HCT116 (cell line): Measurements from ENCODE around the gene SLC9A2. TPM values are rescaled to one million over a fixed set of nuclear protein-coding genes. Genes with fewer than 3 reads are reported as not detected.

Experiments used
- ATAC-seq: fragments of 200-7000 bp; cut with Tn5 transposase; 2 replicates; pipeline ENCODE4 v1.9.1; 2020; ENCODE audit warnings: mild to moderate bottlenecking, moderate library complexity
- BruUV-seq: library from RNA; stranded (reverse); fragments of 400-500 nt; replicated peaks from 2 replicates; lab custom pipeline; 2021; lab: Mats Ljungman, UMichigan
- CTCF ChIA-PET: fragments of 300-600 bp; sonication (Branson Sonifier 250); formaldehyde crosslinking; loops from one replicate; lab custom pipeline; 2021; ENCODE audit warnings: antibody characterized with exemption; lab: Charles Lee
- POLR2A ChIA-PET: fragments of 300-600, 350-600 bp; sonication (Branson Sonifier 250); formaldehyde crosslinking; loops from one replicate; lab custom pipeline; 2021; ENCODE audit warnings: antibody characterized with exemption; lab: Charles Lee
- RAD21 ChIA-PET, 2 experiments: fragments of 300-600 bp; sonication (Branson Sonifier 250); formaldehyde crosslinking; loops; one replicate each; lab custom pipeline; 2023; ENCODE audit warnings: low total read pairs in 2 of 2; ENCODE audit not compliant: uncharacterized antibody in 2 of 2, unreplicated experiment in 2 of 2, low non-redundant PET in 1 of 2; lab: Charles Lee
- DNase-seq: peaks from one replicate; pipeline ENCODE4 v3.0.0-alpha.2; 2010; ENCODE audit warnings: low read depth, low spot score
- H2AFZ ChIP-seq: fragments of 200-600 bp; shearing (Covaris generic), sonication (generic); 2 replicates; pipeline ENCODE4 v1.6.1; 2017; ENCODE audit warnings: low read depth, mixed run types, mixed read lengths, antibody characterized with exemption, low read length; ENCODE audit not compliant: poor library complexity, severe bottlenecking
- H3K27ac ChIP-seq: 2 replicates; pipeline ENCODE4 v1.5.1; 2012; ENCODE audit warnings: low read depth, low read length
- H3K27me3 ChIP-seq: fragments of 200-600 bp; sonication (generic); 2 replicates; pipeline ENCODE4 v1.6.1; 2016; ENCODE audit warnings: mixed run types, low read length, mixed read lengths; ENCODE audit not compliant: insufficient read depth
- H3K36me3 ChIP-seq, 2 experiments: fragments of 200-500 bp in 1 of 2; fragments of 200-600 bp in 1 of 2; sonication (Bioruptor generic) in 1 of 2; sonication (generic) in 1 of 2; 2 replicates each; pipeline versions ENCODE4 v1.5.1 to v1.6.1; 2014 to 2016; ENCODE audit warnings: low read length in 2 of 2, inconsistent platforms in 1 of 2, mixed read lengths in 1 of 2, mixed run types in 1 of 2; ENCODE audit not compliant: insufficient read depth in 2 of 2, control insufficient read depth in 1 of 2
- H3K4me1 ChIP-seq, 2 experiments: fragments of 200-600 bp in 1 of 2; sonication (generic) in 1 of 2; 2 replicates each; pipeline versions ENCODE4 v1.5.1 to v1.6.1; 2012 to 2017; ENCODE audit warnings: low read length in 2 of 2, inconsistent platforms in 1 of 2, mild to moderate bottlenecking in 1 of 2, mixed read lengths in 1 of 2, mixed run types in 1 of 2, moderate library complexity in 1 of 2; ENCODE audit not compliant: insufficient read depth in 2 of 2, control insufficient read depth in 1 of 2
- H3K4me2 ChIP-seq: fragments of 200-600 bp; sonication (generic); 2 replicates; pipeline ENCODE4 v1.6.1; 2017; ENCODE audit warnings: mixed run types, low read length, mixed read lengths
- H3K4me3 ChIP-seq, 2 experiments: fragments of 200-600 bp in 1 of 2; sonication (generic) in 1 of 2; replicated peaks in 1 of 2; 2 replicates each; pipeline ENCODE4 v1.5.1; 2011 to 2016; ENCODE audit warnings: low read length in 2 of 2, control low read depth in 1 of 2, low read depth in 1 of 2, mild to moderate bottlenecking in 1 of 2, mixed read lengths in 1 of 2, mixed run types in 1 of 2
- H3K79me2 ChIP-seq: fragments of 200-600 bp; sonication (generic); 2 replicates; pipeline ENCODE4 v1.6.1; 2017; ENCODE audit warnings: mild to moderate bottlenecking, mixed run types, low read length, moderate library complexity, mixed read lengths; ENCODE audit not compliant: insufficient read depth
- H3K9ac ChIP-seq: fragments of 200-600 bp; sonication (generic); 2 replicates; pipeline ENCODE4 v1.6.1; 2016; ENCODE audit warnings: low read length, mixed read lengths
- H3K9me2 ChIP-seq: fragments of 200-600 bp; sonication (generic), shearing (Covaris generic); 2 replicates; pipeline ENCODE4 v1.6.1; 2017; ENCODE audit warnings: mixed run types, mild to moderate bottlenecking, moderate library complexity; ENCODE audit not compliant: insufficient read depth
- H3K9me3 ChIP-seq, 2 experiments: fragments of 200-500 bp in 1 of 2; fragments of 200-600 bp in 1 of 2; sonication (Bioruptor generic) in 1 of 2; sonication (generic) in 1 of 2; 2 replicates each; pipeline ENCODE4 v1.6.1; 2014 to 2017; ENCODE audit warnings: low read length in 2 of 2, mixed read lengths in 2 of 2, inconsistent platforms in 1 of 2, low read depth in 1 of 2, mild to moderate bottlenecking in 1 of 2, mixed run types in 1 of 2, moderate library complexity in 1 of 2; ENCODE audit not compliant: control insufficient read depth in 1 of 2, insufficient read depth in 1 of 2
- H4K20me1 ChIP-seq: fragments of 200-600 bp; sonication (generic), shearing (Covaris generic); 2 replicates; pipeline ENCODE4 v1.6.1; 2017; ENCODE audit warnings: mixed run types, mild to moderate bottlenecking, moderate library complexity; ENCODE audit not compliant: insufficient read depth
- CBX3 ChIP-seq: IDR thresholded peaks from 2 replicates; pipeline ENCODE4 v1.6.1; 2012; ENCODE audit warnings: low read depth
- EZH2 ChIP-seq: fragments of 200-600 bp; sonication (generic); IDR thresholded peaks from 2 replicates; pipeline ENCODE4 v1.6.1; 2017; ENCODE audit warnings: antibody characterized with exemption, mixed run types
- EZH2phosphoT487 ChIP-seq: fragments of 200-600 bp; IDR thresholded peaks from 2 replicates; pipeline ENCODE4 v1.6.1; 2018; ENCODE audit warnings: antibody characterized with exemption, borderline replicate concordance
- FOSL1 ChIP-seq: IDR thresholded peaks from 2 replicates; pipeline ENCODE4 v1.6.1; 2012; ENCODE audit warnings: low read depth
- POLR2A ChIP-seq: IDR thresholded peaks from 2 replicates; pipeline ENCODE4 v1.7.0; 2011; ENCODE audit warnings: borderline replicate concordance; ENCODE audit not compliant: insufficient read depth, insufficient read length; ENCODE audit errors: extremely low read depth
- POLR2AphosphoS5 ChIP-seq: IDR thresholded peaks from 2 replicates; pipeline ENCODE4 v1.6.1; 2011; ENCODE audit warnings: mild to moderate bottlenecking, low read depth, low read length, moderate library complexity
- SIN3A ChIP-seq: IDR thresholded peaks from 2 replicates; pipeline ENCODE4 v1.6.1; 2012; ENCODE audit warnings: low read depth
- SRF ChIP-seq: IDR thresholded peaks from 2 replicates; pipeline ENCODE4 v1.6.1; 2012; ENCODE audit warnings: low read depth
- YY1 ChIP-seq: IDR thresholded peaks from 2 replicates; pipeline ENCODE4 v1.6.1; 2011; ENCODE audit warnings: low read length, low read depth, moderate library complexity, mild to moderate bottlenecking; ENCODE audit not compliant: insufficient replicate concordance; ENCODE audit errors: extremely low read depth
- ZNF274 ChIP-seq: fragments of 200-500 bp; sonication (Bioruptor generic); IDR thresholded peaks from 2 replicates; pipeline ENCODE4 v1.6.1; 2014; ENCODE audit warnings: mild to moderate bottlenecking, low read depth, low read length, inconsistent platforms
- intact Hi-C: fragments of 100-400 bp; cut with micrococcal nuclease; formaldehyde crosslinking; loops from 2 replicates; pipeline ENCODE4 v1.10.0; 2022
- total RNA-seq: library from RNA; stranded (reverse); gene quantifications from one replicate; pipeline ENCODE4 v1.2.1, GENCODE V29; 2021; ENCODE audit not compliant: unreplicated experiment
- TF ChIP-seq, protein P1 (sequence below): IDR thresholded peaks from 2 replicates; pipeline ENCODE4 v1.6.1; 2012
- TF ChIP-seq, protein P2 (sequence below): IDR thresholded peaks from 2 replicates; pipeline ENCODE4 v1.6.1; 2012
- TF ChIP-seq, protein P3 (sequence below): IDR thresholded peaks from 2 replicates; pipeline ENCODE4 v1.6.1; 2012; ENCODE audit warnings: low read depth
- TF ChIP-seq, protein P4 (sequence below), 3 experiments: fragments of 200-600 bp in 1 of 3; sonication (generic) in 1 of 3; IDR thresholded peaks in 2 of 3; conservative IDR thresholded peaks in 1 of 3; 2 replicates each; pipeline ENCODE4 v1.5.1; 2012 to 2017; ENCODE audit warnings: low read depth in 2 of 3, low read length in 2 of 3, antibody characterized with exemption in 1 of 3, borderline replicate concordance in 1 of 3, control low read depth in 1 of 3, mild to moderate bottlenecking in 1 of 3, mixed read lengths in 1 of 3, mixed run types in 1 of 3, moderate library complexity in 1 of 3; ENCODE audit not compliant: insufficient read depth in 1 of 3

Gene SLC9A2
- total RNA-seq, 1 experiment from 2014 or later: 1.4 TPM

DNA sequence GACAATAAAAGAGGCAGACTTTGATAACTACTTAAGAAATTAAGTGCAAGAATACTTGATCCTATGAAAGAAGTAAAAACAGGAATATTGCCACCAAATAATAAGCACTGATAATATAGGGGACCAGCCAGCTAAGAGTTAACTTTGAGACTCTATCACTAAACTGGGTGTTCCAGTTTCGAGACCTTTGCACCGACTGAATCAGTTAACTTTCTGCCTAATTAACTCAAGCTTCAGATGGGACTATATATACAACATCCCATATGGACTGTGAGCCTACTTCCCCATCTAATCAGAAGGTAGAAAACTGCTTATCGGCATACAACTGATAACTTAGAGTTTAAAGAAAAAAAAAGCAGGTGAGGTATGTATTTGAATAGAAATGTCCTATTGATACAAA is 25.8 kb upstream of the SLC9A2 start:
- no peak for DNase-seq
- ChIA-PET POLR2A (no interaction called here), RAD21 (no interaction called here), CTCF (interaction anchor here (2.6 kb wide), 1 partner anchor 120 kb away, joined by 11 read pairs; the partner anchor contains the start of gene SLC9A4)
- Histone ChIP-seq H3K27me3 (no peaks in the 10 kb centered on the region), H3K27ac (no peak overlapping the region), H3K4me3 (no peak overlapping the region), H2AFZ (no peak overlapping the region), H3K9ac (no peak overlapping the region), H3K4me1 (no peaks in the 10 kb centered on the region), H3K36me3 (no peaks in the 10 kb centered on the region), H3K4me2 (no peak overlapping the region), H3K9me2 (no peaks in the 10 kb centered on the region), H3K9me3 (no peaks in the 10 kb centered on the region), H3K79me2 (no peaks in the 10 kb centered on the region), H4K20me1 (no peaks in the 10 kb centered on the region)
- intact Hi-C loops: no loop called here
- TF ChIP-seq EZH2 (no peak), EZH2phosphoT487 (no peak), CBX3 (no peak), POLR2AphosphoS5 (no peak), SIN3A (no peak), SRF (no peak), YY1 (no peak), POLR2A (no peak), FOSL1 (no peak), ZNF274 (no peak)
- TF ChIP-seq, protein P1, sequence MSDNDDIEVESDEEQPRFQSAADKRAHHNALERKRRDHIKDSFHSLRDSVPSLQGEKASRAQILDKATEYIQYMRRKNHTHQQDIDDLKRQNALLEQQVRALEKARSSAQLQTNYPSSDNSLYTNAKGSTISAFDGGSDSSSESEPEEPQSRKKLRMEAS: no peak
- TF ChIP-seq, protein P2, sequence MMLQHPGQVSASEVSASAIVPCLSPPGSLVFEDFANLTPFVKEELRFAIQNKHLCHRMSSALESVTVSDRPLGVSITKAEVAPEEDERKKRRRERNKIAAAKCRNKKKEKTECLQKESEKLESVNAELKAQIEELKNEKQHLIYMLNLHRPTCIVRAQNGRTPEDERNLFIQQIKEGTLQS: no peak
- TF ChIP-seq, protein P3, sequence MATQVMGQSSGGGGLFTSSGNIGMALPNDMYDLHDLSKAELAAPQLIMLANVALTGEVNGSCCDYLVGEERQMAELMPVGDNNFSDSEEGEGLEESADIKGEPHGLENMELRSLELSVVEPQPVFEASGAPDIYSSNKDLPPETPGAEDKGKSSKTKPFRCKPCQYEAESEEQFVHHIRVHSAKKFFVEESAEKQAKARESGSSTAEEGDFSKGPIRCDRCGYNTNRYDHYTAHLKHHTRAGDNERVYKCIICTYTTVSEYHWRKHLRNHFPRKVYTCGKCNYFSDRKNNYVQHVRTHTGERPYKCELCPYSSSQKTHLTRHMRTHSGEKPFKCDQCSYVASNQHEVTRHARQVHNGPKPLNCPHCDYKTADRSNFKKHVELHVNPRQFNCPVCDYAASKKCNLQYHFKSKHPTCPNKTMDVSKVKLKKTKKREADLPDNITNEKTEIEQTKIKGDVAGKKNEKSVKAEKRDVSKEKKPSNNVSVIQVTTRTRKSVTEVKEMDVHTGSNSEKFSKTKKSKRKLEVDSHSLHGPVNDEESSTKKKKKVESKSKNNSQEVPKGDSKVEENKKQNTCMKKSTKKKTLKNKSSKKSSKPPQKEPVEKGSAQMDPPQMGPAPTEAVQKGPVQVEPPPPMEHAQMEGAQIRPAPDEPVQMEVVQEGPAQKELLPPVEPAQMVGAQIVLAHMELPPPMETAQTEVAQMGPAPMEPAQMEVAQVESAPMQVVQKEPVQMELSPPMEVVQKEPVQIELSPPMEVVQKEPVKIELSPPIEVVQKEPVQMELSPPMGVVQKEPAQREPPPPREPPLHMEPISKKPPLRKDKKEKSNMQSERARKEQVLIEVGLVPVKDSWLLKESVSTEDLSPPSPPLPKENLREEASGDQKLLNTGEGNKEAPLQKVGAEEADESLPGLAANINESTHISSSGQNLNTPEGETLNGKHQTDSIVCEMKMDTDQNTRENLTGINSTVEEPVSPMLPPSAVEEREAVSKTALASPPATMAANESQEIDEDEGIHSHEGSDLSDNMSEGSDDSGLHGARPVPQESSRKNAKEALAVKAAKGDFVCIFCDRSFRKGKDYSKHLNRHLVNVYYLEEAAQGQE: no peak
- TF ChIP-seq, protein P4, sequence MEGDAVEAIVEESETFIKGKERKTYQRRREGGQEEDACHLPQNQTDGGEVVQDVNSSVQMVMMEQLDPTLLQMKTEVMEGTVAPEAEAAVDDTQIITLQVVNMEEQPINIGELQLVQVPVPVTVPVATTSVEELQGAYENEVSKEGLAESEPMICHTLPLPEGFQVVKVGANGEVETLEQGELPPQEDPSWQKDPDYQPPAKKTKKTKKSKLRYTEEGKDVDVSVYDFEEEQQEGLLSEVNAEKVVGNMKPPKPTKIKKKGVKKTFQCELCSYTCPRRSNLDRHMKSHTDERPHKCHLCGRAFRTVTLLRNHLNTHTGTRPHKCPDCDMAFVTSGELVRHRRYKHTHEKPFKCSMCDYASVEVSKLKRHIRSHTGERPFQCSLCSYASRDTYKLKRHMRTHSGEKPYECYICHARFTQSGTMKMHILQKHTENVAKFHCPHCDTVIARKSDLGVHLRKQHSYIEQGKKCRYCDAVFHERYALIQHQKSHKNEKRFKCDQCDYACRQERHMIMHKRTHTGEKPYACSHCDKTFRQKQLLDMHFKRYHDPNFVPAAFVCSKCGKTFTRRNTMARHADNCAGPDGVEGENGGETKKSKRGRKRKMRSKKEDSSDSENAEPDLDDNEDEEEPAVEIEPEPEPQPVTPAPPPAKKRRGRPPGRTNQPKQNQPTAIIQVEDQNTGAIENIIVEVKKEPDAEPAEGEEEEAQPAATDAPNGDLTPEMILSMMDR (IDR thresholded peaks at IDR 0.05 in 2 of 3, conservative IDR thresholded peaks at IDR 0.05 in 1 of 3; ENCODE audit: borderline replicate concordance in 1 of 3, insufficient read depth in 1 of 3, low read depth in 2 of 3, low read length in 2 of 3): no peak
- no TSS peak for BruUV-seq
- no peak for ATAC-seq
